H1 (cell line): ENCODE measurements around the gene AMZ1. TPM values are rescaled to one million over a fixed set of nuclear protein-coding genes. Genes with fewer than 3 reads are reported as not detected.

Source experiments
- CTCF ChIA-PET: fragments of 300-600 bp; sonication (Branson Sonifier 250); formaldehyde crosslinking; loops from one replicate; lab custom pipeline; 2021; ENCODE audit not compliant: partially characterized antibody; lab: Charles Lee
- POLR2A ChIA-PET: fragments of 300-600 bp; sonication (Branson Sonifier 250); formaldehyde crosslinking; loops from one replicate; lab custom pipeline; 2021; ENCODE audit warnings: inconsistent platforms; ENCODE audit not compliant: partially characterized antibody; lab: Charles Lee
- DNase-seq, 2 experiments: peaks; one replicate each; pipeline versions ENCODE4 v3.0.0 to v3.0.0-alpha.2; 2010 to 2022; ENCODE audit warnings: low spot score in 2 of 2, low read depth in 1 of 2, mixed read lengths in 1 of 2
- FAIRE-seq: peaks from 2 replicates; lab custom pipeline; 2011; peaks lifted over from hg19 to GRCh38; lab: Jason Lieb, UNC
- H2AFZ ChIP-seq: 2 replicates; pipeline ENCODE4 v1.8.1; 2012; ENCODE audit warnings: low read length, inconsistent platforms
- H2AK5ac ChIP-seq: 2 replicates; pipeline ENCODE4 v1.6.1; 2013; ENCODE audit warnings: low read depth, low read length
- H2BK120ac ChIP-seq: replicated peaks from 2 replicates; pipeline ENCODE3; 2013; ENCODE audit warnings: low read depth, low read length, inconsistent platforms
- H2BK12ac ChIP-seq: 2 replicates; pipeline ENCODE4 v1.6.1; 2013; ENCODE audit warnings: low read depth, low read length
- H2BK15ac ChIP-seq: 2 replicates; pipeline ENCODE4 v1.6.1; 2013; ENCODE audit warnings: low read length
- H2BK20ac ChIP-seq: 2 replicates; pipeline ENCODE4 v1.6.1; 2013; ENCODE audit warnings: low read length
- H2BK5ac ChIP-seq: 2 replicates; pipeline ENCODE4 v1.6.1; 2013; ENCODE audit warnings: low read depth, low read length
- H3K14ac ChIP-seq: 2 replicates; pipeline ENCODE4 v1.6.1; 2013; ENCODE audit warnings: inconsistent platforms; ENCODE audit not compliant: insufficient read length
- H3K18ac ChIP-seq: 2 replicates; pipeline ENCODE4 v1.6.1; 2013; ENCODE audit warnings: low read length; ENCODE audit errors: extremely low read depth
- H3K23ac ChIP-seq: 2 replicates; pipeline ENCODE4 v1.6.1; 2013; ENCODE audit warnings: inconsistent platforms; ENCODE audit not compliant: insufficient read length
- H3K23me2 ChIP-seq: 2 replicates; pipeline ENCODE4 v1.6.1; 2013; ENCODE audit warnings: low read depth, low read length
- H3K27ac ChIP-seq: 2 replicates; pipeline ENCODE4 v1.6.1; 2011; ENCODE audit warnings: low read depth, low read length, inconsistent platforms
- H3K27me3 ChIP-seq, 4 experiments: replicated peaks in 1 of 4; 1 replicate in 1 of 4; 2 replicates in 3 of 4; pipeline versions ENCODE4 v1.6.1 to v1.8.1; 2011 to 2013; ENCODE audit warnings: low read length in 3 of 4, mild to moderate bottlenecking in 3 of 4, inconsistent platforms in 2 of 4, mixed read lengths in 2 of 4, moderate library complexity in 1 of 4; ENCODE audit not compliant: control insufficient read depth in 3 of 4, insufficient read depth in 3 of 4; ENCODE audit errors: extremely low read depth in 1 of 4
- H3K36me3 ChIP-seq, 4 experiments: 2 replicates each; pipeline versions ENCODE4 v1.6.1 to v1.8.1; 2011 to 2013; ENCODE audit warnings: mild to moderate bottlenecking in 4 of 4, low read length in 3 of 4, moderate library complexity in 2 of 4, control low read depth in 1 of 4, inconsistent platforms in 1 of 4; ENCODE audit not compliant: insufficient read depth in 4 of 4, control insufficient read depth in 2 of 4
- H3K4ac ChIP-seq: replicated peaks from 2 replicates; pipeline ENCODE3; 2013; ENCODE audit warnings: low read length, low read depth, mixed read lengths, inconsistent platforms; ENCODE audit not compliant: insufficient read length
- H3K4me1 ChIP-seq, 4 experiments: replicated peaks in 1 of 4; 1 replicate in 1 of 4; 2 replicates in 3 of 4; pipeline versions ENCODE4 v1.6.1 to v1.8.1; 2011 to 2013; ENCODE audit warnings: low read length in 3 of 4, inconsistent platforms in 2 of 4, mixed read lengths in 1 of 4; ENCODE audit not compliant: insufficient read depth in 4 of 4, control insufficient read depth in 3 of 4
- H3K4me2 ChIP-seq, 2 experiments: 2 replicates each; pipeline versions ENCODE4 v1.6.1 to v1.8.1; 2011 to 2013; ENCODE audit warnings: low read depth in 2 of 2, low read length in 2 of 2, control low read depth in 1 of 2, inconsistent platforms in 1 of 2, mild to moderate bottlenecking in 1 of 2; ENCODE audit not compliant: insufficient read depth in 1 of 2
- H3K4me3 ChIP-seq, 4 experiments: fragments of 200-600, 300-600 bp in 1 of 4; sonication (generic), shearing (Covaris generic), sonication (Bioruptor Twin) in 1 of 4; 2 replicates each; pipeline versions ENCODE4 v1.5.1 to v1.8.1; 2011 to 2016; ENCODE audit warnings: low read length in 4 of 4, low read depth in 3 of 4, control low read depth in 2 of 4, inconsistent platforms in 2 of 4, mild to moderate bottlenecking in 2 of 4, mixed read lengths in 1 of 4, moderate library complexity in 1 of 4; ENCODE audit not compliant: insufficient read depth in 2 of 4; ENCODE audit errors: extremely low read depth in 1 of 4
- H3K56ac ChIP-seq: replicated peaks from 2 replicates; pipeline ENCODE3; 2013; ENCODE audit warnings: low read depth, mild to moderate bottlenecking, mixed read lengths, low read length, inconsistent platforms; ENCODE audit not compliant: insufficient read length
- H3K79me1 ChIP-seq: 2 replicates; pipeline ENCODE4 v1.6.1; 2013; ENCODE audit warnings: low read depth, low read length, control low read depth
- H3K79me2 ChIP-seq, 2 experiments: 2 replicates each; pipeline versions ENCODE4 v1.6.1 to v1.8.1; 2012 to 2013; ENCODE audit warnings: low read length in 2 of 2, mild to moderate bottlenecking in 2 of 2, inconsistent platforms in 1 of 2; ENCODE audit not compliant: insufficient read depth in 2 of 2, control insufficient read depth in 1 of 2
- H3K9ac ChIP-seq, 4 experiments: replicated peaks in 1 of 4; 1 replicate in 1 of 4; 2 replicates in 3 of 4; pipeline versions ENCODE4 v1.6.1 to v1.8.1; 2011 to 2013; ENCODE audit warnings: low read depth in 3 of 4, low read length in 3 of 4, control low read depth in 2 of 4, mild to moderate bottlenecking in 2 of 4, moderate library complexity in 2 of 4, inconsistent platforms in 1 of 4; ENCODE audit errors: extremely low read depth in 1 of 4
- H3K9me3 ChIP-seq, 2 experiments: 2 replicates each; pipeline versions ENCODE4 v1.6.1 to v1.8.1; 2012 to 2013; ENCODE audit warnings: mild to moderate bottlenecking in 2 of 2, moderate library complexity in 2 of 2, control low read depth in 1 of 2, inconsistent platforms in 1 of 2, low read depth in 1 of 2, low read length in 1 of 2, mixed read lengths in 1 of 2; ENCODE audit not compliant: insufficient read depth in 2 of 2
- H4K20me1 ChIP-seq, 2 experiments: replicated peaks in 1 of 2; 2 replicates each; pipeline versions ENCODE3 to v1.8.1; 2011 to 2013; ENCODE audit warnings: inconsistent platforms in 2 of 2, low read length in 2 of 2, mild to moderate bottlenecking in 1 of 2; ENCODE audit not compliant: insufficient read depth in 2 of 2, control insufficient read depth in 1 of 2
- H4K5ac ChIP-seq: 2 replicates; pipeline ENCODE4 v1.6.1; 2013; ENCODE audit warnings: low read length, low read depth, mixed read lengths, inconsistent platforms; ENCODE audit not compliant: insufficient read length
- H4K8ac ChIP-seq: 2 replicates; pipeline ENCODE4 v1.8.0; 2013; ENCODE audit warnings: mild to moderate bottlenecking, moderate library complexity, low read length, inconsistent platforms; ENCODE audit not compliant: insufficient read depth; ENCODE audit errors: extremely low read depth
- H4K91ac ChIP-seq: replicated peaks from 2 replicates; pipeline ENCODE3; 2013; ENCODE audit warnings: low read length, mixed read lengths, inconsistent platforms; ENCODE audit not compliant: insufficient read length
- BCL11A ChIP-seq, 2 experiments: IDR thresholded peaks; one replicate each; pipeline ENCODE4 v1.6.1; 2011; ENCODE audit warnings: low read depth in 2 of 2, low read length in 2 of 2, mild to moderate bottlenecking in 2 of 2
- CEBPB ChIP-seq: IDR thresholded peaks from 2 replicates; pipeline ENCODE4 v1.6.1; 2012; ENCODE audit warnings: low read depth, low read length
- CTCF ChIP-seq, 3 experiments: IDR thresholded peaks; 1 replicate in 2 of 3; 2 replicates in 1 of 3; pipeline versions ENCODE4 v1.5.1 to v1.6.1; 2011; ENCODE audit warnings: low read length in 3 of 3, mild to moderate bottlenecking in 3 of 3, inconsistent platforms in 2 of 3, low read depth in 1 of 3, moderate library complexity in 1 of 3; ENCODE audit not compliant: insufficient read depth in 1 of 3; ENCODE audit errors: control extremely low read depth in 1 of 3
- EZH2 ChIP-seq: fragments of 200-600 bp; sonication (generic); IDR thresholded peaks from 2 replicates; pipeline ENCODE4 v1.7.1; 2012; ENCODE audit warnings: low read depth, mild to moderate bottlenecking, moderate library complexity, low read length, inconsistent platforms; ENCODE audit not compliant: severe bottlenecking
- FOSL1 ChIP-seq: IDR thresholded peaks from 2 replicates; pipeline ENCODE4 v1.6.1; 2011; ENCODE audit warnings: mild to moderate bottlenecking, low read depth, low read length, moderate library complexity; ENCODE audit not compliant: insufficient read depth
- GABPA ChIP-seq: IDR thresholded peaks from 2 replicates; pipeline ENCODE4 v1.6.1; 2011; ENCODE audit warnings: mild to moderate bottlenecking, low read length, moderate library complexity, borderline replicate concordance; ENCODE audit not compliant: insufficient read depth
- HDAC2 ChIP-seq, 2 experiments: fragments of 300-600 bp in 1 of 2; sonication (generic) in 1 of 2; IDR thresholded peaks; 2 replicates each; pipeline ENCODE4 v1.6.1; 2011 to 2012; ENCODE audit warnings: low read depth in 2 of 2, low read length in 2 of 2, mild to moderate bottlenecking in 2 of 2, moderate library complexity in 2 of 2, borderline replicate concordance in 1 of 2, inconsistent platforms in 1 of 2
- JUND ChIP-seq: IDR thresholded peaks from 2 replicates; pipeline ENCODE4 v1.6.1; 2011; ENCODE audit warnings: mild to moderate bottlenecking, improper control_type of control experiment, low read length
- POLR2A ChIP-seq, 2 experiments: IDR thresholded peaks; 1 replicate in 1 of 2; 2 replicates in 1 of 2; pipeline ENCODE4 v1.6.1; 2011; ENCODE audit warnings: low read depth in 2 of 2, low read length in 2 of 2, mild to moderate bottlenecking in 2 of 2; ENCODE audit errors: control extremely low read depth in 1 of 2
- TAF1 ChIP-seq: IDR thresholded peaks from 2 replicates; pipeline ENCODE4 v1.6.1; 2011; ENCODE audit warnings: mild to moderate bottlenecking, low read depth, low read length
- TBP ChIP-seq: IDR thresholded peaks from 2 replicates; pipeline ENCODE4 v1.6.1; 2011; ENCODE audit warnings: low read depth, low read length, improper control_type of control experiment
- YY1 ChIP-seq: IDR thresholded peaks from 2 replicates; pipeline ENCODE4 v1.6.1; 2011; ENCODE audit warnings: low read depth, mild to moderate bottlenecking, low read length
- WGBS, 2 experiments: shearing (Covaris generic) in 1 of 2; methylation state at CpG; one replicate each; pipeline versions ENCODE4 v1.1.6 to v1.1.7; 2013 to 2015; ENCODE audit warnings: low lambda C conversion rate in 2 of 2, mixed read lengths in 2 of 2, inconsistent platforms in 1 of 2, low coverage in 1 of 2, missing lambda C conversion rate in 1 of 2; ENCODE audit not compliant: insufficient replicate concordance in 2 of 2, insufficient coverage in 1 of 2, insufficient read length in 1 of 2; ENCODE audit errors: extremely low coverage in 1 of 2, missing lambda C conversion rate in 1 of 2; 5-methylcytosine and 5-hydroxymethylcytosine counted together
- polyA plus RNA-seq, 7 experiments: library from polyadenylated mRNA; depleted of rRNA in 3 of 7; stranded (reverse) in 5 of 7; unstranded in 2 of 7; fragments of >200 nt in 5 of 7; fragments of 200-250 nt in 2 of 7; gene quantifications; 1 replicate in 5 of 7; 2 replicates in 1 of 7; 4 replicates in 1 of 7; pipeline versions ENCODE4 v1.2.1 to v1.2.3, GENCODE V29; 2011 to 2013; ENCODE audit warnings: missing spikeins in 2 of 7, mixed read lengths in 2 of 7
- total RNA-seq: library from RNA; stranded (reverse); fragmentation: NEBNext Ultra II Directional; extraction: Animal tissue kit (Norgen Biotek cat#: 25700); gene quantifications from 2 replicates; pipeline ENCODE4 v1.2.1, GENCODE V29; 2021

The AMZ1 gene
- total and polyA plus RNA-seq, 2 of the 8 experiments (the other 6 are each of a cell fraction or from before 2014, with no cell fraction given) = 0.59 to 1.4 TPM

GRCh38 chr7:2714636-2715035 lies 26.6 kb downstream of the AMZ1 start:
- POLR2A ChIA-PET = no interaction called here
- TF ChIP-seq GABPA (no peak), CEBPB (no peak), FOSL1 (no peak), YY1 (no peak), HDAC2 (IDR thresholded peaks at IDR 0.05; ENCODE audit: borderline replicate concordance in 1 of 2, low read depth in 2 of 2, low read length in 2 of 2) (no peak), TAF1 (no peak), JUND (no peak), BCL11A (IDR thresholded peaks at IDR 0.05; ENCODE audit: low read depth in 2 of 2, low read length in 2 of 2) (no peak), POLR2A (IDR thresholded peaks at IDR 0.05; ENCODE audit: control extremely low read depth in 1 of 2, low read depth in 2 of 2, low read length in 2 of 2) (no peak), EZH2 (no peak), TBP (no peak), CTCF (IDR thresholded peaks at IDR 0.05; ENCODE audit: control extremely low read depth in 1 of 3, insufficient read depth in 1 of 3, low read depth in 1 of 3, low read length in 3 of 3) (no peak)

More at GRCh38 chr7:2714636-2715035, 26.6 kb downstream of the AMZ1 start:
- 91% methylated on average over 9 of the region's 9 CpGs; no CpG with 5 or more reads in 1 of the 2 experiments for WGBS, 2 experiments
- Histone ChIP-seq H4K20me1 (peaks cover 0 to 4% of the 10 kb centered on the region in 2 experiments), H4K91ac (no peak overlapping the region), H2BK120ac (no peak overlapping the region), H3K4me1 (peaks cover 0 to 3% (median 0%) of the 10 kb centered on the region in 4 experiments; a peak in 3 of 7 replicates), H2AK5ac (no peak overlapping the region), H3K36me3 (peaks cover 0 to 9% (median 8%) of the 10 kb centered on the region in 4 experiments; a peak in 4 of 8 replicates), H3K14ac (no peak overlapping the region), H2BK15ac (no peak overlapping the region), H3K27ac (no peak overlapping the region), H3K79me2 (no peaks in the 10 kb centered on the region), H2BK20ac (no peak overlapping the region), H3K9ac (no peak overlapping the region), H4K8ac (no peak overlapping the region; the same call in 1 of the 2 replicates), H3K27me3 (no peaks in the 10 kb centered on the region), H3K23ac (no peak overlapping the region), H2BK12ac (no peak overlapping the region), H2BK5ac (no peak overlapping the region), H3K23me2 (no peaks in the 10 kb centered on the region), H3K9me3 (no peaks in the 10 kb centered on the region), H4K5ac (no peak overlapping the region), H3K4me3 (no peak overlapping the region), H3K56ac (no peak overlapping the region), H3K79me1 (no peaks in the 10 kb centered on the region; the same call in 1 of the 2 replicates), H2AFZ (no peak overlapping the region), H3K4me2 (no peak overlapping the region), H3K18ac (no peak overlapping the region; the same call in 1 of the 2 replicates), H3K4ac (no peak overlapping the region)
- CTCF ChIA-PET = interaction anchor here (0.8 to 9.1 kb wide), 12 partner anchors 9 to 106 kb away, joined by 3 to 83 read pairs (median 8); no protein-coding TSS in a partner anchor
- DNase-seq = no peak
- FAIRE-seq = no peak
